ENCODE data around the gene SLIT3.

Gene SLIT3

DNA sequence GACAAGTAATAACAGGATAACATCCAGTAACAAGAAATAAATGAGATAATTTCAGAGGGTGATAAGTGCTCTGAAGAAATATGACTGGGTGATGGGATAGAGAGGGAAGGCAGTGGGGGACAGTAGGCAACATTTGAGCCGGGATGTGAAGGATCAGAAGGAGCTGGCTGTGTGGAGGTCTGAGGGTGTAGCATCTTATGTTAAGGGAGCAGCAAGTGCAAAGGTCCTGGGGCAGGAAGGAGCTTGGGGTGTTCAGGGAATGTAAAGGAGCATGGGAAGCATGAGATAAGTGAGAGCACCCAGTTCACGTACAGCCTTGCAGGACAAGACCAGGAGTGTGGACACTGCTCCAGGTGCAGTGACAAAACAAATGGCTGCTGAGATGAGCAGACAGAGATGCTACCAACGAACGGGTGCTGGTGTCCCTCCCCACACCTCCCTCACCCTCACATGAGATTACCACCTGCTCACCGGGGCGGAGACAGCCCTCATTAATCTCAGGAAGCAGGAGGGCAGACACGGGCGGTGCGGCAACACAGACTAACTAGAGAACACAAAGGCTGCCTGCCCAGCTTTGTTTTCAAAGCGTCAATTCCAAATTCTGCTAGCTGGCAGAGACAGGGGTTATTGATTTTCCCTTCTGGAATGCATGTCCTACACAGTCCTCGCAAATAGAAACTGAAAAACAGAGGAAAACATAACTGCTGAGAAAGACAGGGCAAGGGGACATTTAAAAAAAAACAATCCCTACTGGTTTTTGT is 423.6 kb downstream of the SLIT3 start:
- DNase-seq, result no peak

DNA sequence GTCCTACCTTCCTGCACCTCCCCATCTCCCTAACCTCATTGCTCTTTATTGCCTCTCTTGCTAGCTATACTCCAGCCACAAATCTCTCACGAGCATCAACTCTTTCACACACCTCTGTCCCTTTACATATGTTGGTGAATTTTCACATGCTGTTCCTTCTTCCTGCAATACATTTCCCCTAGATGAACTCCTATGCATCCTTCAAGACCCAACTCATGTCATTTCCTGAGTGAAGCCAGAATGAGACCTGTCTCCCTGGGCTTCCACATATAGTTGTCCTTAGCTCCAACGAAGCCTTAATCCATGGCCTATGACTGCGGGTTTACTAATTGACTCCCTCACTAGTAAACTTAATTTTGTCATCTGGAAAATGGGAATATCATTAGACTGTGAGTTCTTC is 424.5 kb downstream of the SLIT3 start:
- DNase-seq, result no peak

DNA sequence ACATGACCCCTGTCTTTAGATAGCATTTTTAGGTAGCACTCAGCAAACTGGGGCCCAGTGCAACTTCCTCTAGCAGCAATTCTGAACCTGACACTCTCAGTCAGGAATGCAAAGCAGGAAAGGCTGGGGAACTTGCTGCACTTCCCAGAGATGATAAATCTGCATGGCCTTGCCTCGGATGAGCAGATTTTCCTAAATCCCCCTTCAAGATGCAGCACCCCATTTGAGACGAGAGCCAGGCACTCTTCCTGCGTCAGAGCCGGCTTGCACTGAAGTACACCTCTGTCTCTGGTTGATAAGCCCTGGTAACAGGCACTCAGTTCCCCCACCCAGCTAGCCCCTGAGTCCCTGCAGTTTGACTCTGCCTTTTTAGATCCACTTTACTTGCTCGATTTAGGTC is 425.1 kb downstream of the SLIT3 start:
- no peak for DNase-seq

DNA sequence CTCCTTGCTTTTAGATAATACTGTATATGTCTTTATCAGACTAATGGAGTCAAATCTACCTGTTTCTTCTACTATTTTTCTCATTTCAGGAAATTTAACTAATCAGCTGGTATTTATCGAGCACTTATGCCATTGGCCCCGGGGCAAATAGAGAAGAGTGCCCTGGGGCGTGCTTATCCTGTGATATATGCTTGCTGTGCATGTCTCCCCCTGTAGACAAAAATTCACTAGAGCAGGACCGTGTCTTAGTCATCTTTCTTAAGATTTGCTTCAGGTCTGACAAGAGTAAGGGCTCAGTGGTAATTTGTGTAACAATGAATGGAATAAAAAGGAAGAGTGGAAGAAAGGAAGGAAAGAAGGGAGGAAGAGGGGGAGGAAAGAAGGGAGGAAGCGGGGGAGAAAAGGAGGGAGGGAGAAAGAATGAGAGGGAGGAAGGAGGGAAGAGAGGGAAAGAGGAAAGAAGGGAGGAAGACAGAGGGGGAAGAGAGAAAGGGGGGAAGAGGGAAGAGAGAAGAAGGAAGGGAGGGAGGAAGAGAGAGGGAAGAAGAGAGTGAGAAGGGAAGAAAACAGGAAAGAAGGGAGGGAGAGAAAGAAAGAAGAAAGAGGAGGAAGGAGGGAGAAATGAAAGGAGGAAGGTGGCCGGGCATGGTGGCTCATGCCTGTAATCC is 426.1 kb downstream of the SLIT3 start:
- no peak for DNase-seq

DNA sequence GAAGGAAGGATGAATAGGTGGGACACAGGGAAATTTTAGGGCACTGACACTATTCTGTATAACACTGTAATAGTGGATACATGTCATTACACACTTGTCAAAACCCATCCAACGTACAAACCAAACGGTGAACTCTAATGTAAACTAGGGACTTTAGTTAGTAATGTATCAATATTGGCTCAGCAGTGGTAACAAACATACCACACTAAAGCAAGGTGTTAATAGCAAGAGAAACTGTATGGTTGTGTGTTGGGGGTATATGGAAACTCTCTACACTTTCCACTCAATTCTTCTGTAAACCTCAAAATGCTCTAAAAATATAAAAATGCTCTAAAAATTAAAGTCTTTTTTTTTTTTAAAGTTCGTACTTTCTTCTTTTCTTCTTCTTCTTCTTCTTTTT is 428.7 kb downstream of the SLIT3 start:
- DNase-seq, result no peak

DNA sequence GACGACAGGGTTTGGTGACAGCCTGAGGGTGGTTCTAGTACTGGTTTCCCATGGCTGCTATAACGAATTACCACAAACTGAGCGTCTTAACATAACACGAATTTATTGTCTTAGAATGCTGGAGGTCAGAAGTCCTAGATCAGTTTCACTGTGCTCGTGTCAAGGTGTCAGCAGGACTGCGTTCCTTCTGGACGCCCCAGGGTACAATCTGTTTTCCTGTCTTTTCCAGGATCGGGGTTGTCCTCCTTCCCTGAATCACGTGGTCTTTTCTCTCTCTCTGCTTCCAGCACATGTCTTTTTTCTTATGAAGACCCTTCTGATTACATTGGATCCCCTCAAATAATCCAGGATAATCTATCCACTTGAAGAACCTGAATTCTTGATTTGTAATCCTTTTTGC is 430.0 kb downstream of the SLIT3 start:
- DNase-seq, result no peak

DNA sequence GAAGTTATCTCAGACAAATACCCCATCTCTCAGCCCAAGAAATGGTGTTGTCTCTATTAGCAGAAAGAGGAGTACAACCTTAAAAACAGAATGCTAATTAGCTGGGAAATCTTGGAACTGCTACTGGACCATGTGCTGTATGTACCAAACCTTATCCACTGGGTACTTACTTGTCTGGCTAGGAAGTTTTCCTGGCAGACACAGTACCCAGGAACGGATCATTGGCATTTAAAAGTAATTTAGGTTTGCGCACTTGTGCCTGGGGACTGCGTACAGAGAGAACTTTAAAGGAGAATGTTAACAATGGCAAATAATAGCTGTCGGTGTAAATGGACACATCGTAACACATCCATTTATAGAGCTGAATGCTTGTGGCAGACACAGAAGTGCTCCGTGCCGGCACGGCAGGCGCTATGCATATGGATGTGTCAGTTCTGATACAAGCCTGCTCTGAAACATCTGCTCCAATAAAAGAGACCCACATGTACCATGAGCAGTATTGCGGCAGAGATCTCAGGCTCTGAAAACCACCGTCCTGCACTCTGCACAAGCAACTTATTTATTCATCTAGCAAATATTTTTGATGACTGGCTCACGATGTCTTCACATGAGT is 431.2 kb downstream of the SLIT3 start:
- no peak for DNase-seq

DNA sequence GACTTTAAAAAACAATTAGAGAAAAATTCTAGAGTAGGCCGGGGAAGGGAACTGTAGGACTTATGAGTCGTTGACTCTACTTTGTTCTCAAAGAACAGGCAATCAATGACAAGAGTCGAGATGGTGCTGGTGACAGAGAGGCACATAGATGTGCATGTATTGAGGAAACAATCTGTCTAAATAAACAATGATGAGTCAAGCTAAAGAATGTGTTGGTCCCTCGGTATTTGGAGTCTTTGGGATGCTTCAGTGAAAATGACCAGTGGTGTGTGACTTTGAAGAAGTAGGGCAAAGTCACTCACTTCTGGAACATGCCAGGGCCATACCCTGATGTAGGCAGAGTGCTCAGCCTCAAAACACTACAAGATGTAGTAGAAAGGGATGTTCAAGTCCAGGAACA is 433.7 kb downstream of the SLIT3 start:
- no peak for DNase-seq

DNA sequence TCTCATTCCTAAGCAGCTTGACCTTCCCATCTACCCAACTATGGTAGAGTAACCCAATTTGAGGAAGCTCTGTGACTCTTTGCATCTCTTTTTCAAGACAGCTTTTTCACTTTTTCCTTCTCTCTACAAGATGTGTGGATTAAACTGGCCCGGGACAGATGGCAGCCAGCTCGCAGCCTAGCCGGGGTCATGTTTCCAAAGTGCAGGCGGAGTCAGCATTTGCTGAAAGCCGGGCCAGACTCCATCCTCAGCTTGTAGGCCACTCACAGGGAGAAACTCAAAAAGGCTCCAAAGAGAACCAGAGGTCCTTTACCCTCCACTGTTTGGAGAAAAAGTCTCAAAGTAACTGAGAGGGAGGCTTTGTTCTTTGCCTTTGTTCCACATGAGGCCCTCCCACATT is 435.0 kb downstream of the SLIT3 start:
- no peak for DNase-seq

DNA sequence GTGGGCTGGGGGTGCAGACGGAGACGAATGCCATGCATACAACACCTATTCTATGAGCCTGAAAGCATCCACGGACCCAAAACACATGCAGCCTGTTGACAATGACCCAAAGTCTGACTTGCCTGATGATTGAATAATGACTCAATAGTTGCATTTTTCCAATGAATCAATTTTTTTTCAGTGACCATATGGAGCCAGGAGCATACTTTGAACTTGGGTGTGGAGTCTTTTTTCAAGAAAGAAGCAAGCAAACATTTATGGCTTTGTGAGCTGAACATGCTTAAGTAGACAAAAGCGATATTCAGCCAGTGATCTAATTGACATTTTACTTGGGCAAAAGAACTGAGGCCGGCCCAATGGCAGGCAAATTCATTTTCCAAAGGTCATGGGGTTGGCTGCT is 437.9 kb downstream of the SLIT3 start:
- no peak for DNase-seq

DNA sequence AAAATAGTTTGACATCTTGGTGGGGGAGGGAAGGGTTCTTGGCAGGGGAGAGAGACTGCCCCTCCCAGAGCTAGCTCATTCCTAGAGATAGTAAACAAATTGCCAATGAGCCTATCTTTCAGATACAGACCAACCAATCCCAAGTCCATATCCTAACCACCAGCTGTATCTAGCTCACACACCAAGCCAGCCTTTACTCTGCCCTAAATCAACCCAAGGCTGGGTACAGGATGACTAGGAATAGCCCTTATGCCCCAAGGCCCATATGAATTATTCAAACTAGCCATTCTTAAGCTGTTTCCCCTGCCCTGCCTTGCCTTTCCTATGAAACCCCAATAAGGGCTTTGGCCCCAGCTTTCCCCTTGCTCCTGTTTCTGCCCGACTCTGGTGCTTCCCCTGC is 440.4 kb downstream of the SLIT3 start:
- DNase-seq, result no peak

DNA sequence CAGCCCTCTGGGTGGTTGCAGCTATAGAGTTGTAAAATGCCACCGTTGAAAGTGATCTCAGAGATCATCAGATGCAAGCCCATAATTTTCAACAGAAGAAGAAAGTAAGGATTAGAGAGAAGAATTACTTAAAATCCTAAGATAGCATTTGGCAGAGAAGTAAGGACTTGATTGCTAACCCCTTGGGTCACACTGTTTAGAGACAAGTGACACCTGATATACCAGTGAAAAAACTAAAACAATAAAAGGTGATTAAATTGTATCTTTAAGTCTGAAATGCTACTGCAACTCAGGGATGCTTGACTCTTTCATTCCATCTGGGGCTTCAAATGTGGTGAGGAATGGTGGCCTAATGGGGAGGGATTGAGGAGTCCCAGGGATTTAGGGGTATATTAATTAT is 440.9 kb downstream of the SLIT3 start:
- no peak for DNase-seq

DNA sequence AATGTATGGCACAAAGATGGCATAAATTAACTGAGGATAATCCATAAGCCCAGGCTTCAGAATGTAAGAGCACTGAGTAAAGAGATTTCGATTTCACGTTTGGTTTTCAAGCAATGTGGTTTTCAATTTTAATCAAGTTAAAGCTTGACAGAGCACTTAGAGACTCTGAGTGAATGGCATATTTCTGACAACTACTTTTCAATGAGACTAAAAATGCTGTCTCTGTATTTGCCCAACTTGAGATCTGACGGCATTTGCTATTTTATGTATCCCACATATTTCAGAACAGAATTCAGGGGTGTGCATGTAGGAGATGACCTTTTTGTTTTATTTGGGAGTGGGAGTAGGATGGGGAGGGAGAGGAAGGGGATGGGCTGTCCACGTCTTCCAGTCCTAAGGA is 441.5 kb downstream of the SLIT3 start:
- DNase-seq, result no peak

DNA sequence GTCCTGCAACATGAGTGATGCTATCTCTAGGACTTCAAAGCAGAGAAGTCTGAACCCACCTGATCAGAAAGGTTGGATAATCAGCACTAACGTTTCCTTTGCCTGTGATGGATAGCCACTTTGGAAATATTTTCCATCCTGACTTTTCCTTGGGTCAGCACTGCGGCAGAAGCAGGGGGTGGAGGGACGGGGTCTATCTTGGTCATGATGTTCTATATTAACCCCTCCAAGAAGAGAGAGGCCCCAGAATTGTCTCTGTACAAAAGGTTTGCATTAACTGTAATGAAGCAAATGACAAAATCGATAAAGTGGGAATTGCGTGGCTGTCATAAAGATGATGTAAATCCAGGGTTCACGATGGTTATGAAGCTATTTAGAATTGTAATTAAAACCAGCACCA is 441.9 kb downstream of the SLIT3 start:
- no peak for DNase-seq

DNA sequence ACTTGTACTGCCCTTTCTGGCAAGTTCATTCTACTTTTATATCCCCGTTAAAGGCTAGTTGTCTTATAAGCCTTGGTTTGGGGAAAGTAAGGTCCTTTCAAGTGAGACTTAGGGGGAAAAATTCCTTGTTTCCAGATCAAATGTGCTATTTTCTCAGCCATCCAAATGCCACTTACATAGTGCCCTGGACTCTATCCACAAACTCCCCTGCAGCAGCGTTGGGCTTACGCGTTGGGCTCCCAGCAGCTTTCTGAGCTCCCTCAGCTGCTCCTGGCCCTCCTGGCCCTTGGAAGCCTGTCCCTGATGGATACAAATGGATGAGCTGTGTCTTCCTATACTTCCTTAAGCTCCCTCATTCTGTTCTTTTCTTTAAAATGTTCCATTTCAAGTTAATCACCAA is 442.6 kb downstream of the SLIT3 start:
- no peak for DNase-seq

DNA sequence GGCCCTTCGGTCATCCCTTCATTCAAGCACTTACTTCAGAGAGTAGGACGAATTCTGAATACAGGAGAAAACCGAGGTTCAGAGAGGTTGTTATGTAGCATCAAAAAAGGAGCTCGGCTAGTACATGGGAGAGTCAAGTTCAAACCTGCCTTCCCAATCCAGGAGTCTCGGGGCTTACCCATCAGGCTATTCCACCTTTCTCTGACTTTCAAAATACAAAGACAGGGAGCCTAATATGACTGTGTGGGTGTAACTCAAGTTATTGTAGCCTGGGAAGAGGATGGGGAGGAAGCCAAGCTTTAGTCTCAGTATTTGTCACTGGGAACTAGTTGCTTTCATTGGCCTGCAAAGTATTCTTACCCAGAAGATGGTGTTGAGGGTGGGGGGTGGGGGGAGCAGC is 447.0 kb downstream of the SLIT3 start:
- DNase-seq, result no peak

DNA sequence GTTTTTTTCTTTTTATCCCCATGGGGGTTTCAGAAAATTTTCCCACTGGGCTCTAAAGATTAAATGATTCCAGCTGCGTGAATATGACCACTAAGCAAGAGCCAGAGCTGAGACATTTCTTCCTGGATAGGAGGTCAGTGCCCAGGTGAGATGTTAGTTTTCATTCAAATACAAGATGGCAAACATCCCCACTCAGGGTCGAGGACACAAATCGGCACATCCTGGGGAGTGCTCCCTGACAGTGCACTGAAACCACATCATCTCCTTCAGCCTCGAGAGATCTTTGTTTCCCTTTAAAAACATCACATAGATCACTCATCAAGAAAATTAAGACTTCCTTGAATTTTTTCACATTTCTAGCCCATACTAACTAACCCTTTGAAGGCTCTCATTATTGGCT is 448.6 kb downstream of the SLIT3 start:
- DNase-seq, result no peak

DNA sequence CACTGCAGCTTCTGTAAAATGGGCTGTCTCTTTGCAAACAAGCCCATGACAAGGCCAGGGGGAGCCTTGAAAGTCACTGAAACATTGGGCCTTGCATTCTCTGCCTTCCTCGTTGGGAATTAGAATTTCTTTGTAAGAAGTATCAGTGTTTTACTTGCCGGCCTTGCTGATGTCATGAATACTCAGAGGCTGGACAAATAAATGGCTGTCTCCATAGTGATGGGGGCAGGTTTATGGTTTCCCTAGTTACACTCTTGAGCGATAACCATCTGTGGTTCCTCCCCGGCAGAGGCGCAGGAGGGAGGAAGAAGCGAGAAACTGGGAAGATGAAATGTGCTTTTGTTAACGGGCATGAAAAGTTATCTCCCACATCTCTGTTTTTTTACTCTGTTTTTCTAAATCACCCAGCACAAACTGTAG is 449.0 kb downstream of the SLIT3 start:
- peak; percentile 10 for DNase-seq

DNA sequence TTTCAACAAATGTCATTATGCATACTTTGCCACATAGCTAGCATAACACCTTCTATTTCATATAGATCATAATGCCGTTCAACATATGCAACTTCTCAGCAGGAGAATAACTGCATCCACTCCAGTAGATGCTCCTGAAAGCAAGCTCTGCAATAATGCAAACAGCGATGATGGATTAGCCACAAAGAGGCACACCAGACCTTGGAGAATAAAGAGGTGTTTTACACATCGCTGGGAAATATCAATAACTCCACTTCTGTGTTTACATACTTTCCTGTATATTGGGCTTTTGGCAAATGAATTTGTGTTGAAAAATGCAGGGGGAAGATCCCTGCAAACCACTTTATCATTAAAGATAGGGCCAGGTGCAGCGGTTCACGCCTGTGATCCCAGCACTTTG is 450.3 kb downstream of the SLIT3 start:
- no peak for DNase-seq

DNA sequence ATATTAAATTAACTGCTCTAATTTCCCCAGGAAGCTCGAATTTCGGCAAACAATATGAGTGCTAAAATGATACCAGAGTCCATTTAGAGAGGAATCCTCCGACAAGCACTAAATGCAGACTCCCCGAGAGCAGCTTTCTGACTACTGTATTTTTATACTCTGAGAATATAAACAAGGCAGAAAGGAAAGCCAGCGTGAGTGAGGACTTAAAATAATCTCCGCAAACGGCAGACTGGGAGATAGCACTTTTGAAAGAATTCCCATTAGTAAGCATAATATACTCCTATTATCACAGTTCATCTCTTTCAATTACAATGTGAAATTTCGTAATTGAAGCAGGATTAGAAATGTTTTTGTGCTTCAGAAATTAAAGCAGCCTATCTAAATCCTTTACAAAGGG is 452.4 kb downstream of the SLIT3 start:
- no peak for DNase-seq

DNA sequence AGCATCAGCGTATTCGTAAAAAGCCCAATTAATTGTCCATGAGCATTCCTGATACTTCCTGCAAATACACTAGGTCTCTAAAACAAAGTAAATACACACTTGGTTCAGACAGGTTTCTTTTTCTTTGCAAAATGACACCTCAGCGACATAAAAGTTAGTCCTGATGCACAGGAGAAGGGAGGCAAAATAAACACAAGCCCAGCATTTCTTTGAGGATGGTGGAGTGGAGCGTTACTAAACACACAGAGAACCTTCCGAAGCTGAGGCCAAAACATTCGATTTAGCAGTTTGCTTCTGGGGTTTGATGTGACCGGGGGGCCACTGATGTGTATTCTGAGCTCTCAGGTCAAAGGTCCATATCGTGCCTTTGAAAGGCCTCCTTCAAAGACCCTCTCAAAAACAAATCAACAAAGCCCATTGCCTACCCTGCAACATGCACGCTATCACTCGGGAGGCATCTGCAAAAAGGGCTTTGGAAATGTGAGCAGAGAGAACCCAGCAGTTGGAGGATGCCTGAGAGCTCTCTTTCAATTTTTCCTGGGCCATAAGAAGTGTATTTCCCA is 453.3 kb downstream of the SLIT3 start:
- no peak for DNase-seq

DNA sequence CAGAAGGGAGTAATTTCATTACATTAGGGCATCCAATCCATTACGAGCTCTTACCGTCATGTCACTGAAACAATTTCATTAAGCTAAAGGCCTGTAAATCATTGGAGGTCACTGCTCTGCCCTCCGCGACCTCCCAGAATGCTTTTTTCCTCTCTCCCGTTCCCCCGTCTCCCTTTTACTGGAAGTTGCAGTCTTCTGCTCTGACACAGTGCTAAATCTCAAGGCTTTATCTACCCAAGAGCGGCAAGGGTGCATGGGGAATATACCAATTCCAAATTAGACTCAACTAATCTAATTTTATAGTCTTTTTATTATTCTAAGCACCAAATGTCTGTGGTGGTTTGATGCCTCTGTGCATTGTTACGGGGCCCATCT is 456.0 kb downstream of the SLIT3 start:
- no peak for DNase-seq

DNA sequence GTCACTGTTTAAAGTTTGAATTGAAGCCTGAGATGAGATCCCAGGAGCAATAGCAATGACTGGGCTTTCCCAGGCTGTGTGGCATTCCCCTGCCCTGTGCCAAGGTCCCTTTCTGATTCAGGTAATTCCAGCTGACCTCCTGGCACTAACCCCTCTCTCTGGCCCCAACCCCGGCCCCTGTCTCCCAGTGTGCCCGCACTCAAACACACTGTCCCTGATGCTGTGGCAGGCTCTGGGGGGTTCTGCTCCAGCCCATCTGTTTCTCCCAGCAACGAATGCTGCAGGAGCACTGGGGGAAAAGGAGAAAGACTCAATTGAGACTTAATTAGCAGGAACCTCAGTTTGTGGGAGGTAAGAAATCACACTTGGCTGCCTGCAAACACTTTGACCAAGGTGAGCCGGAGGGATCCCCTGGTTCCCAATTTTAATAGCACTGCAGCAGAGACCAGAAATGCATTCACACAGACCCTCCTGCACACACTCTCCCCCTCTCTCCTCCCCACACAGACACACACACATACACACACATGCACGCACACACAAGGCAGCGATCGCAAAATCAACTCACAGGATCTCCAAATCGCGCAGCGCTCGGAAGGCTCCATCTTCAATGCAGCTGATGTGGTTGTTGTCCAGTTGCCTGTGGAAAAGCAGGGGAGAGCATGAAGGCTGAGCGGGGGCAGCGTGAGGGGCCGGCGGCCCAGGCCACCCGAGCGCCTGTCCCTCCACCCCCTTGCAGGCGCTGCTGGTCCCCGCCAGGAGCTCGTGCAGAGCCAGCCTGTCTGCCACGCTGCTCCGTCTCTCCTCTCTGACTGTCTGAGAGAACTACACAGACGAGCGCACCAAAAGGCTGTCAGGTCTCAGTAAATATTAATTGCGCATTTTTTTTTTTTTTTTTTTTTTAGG is 456.7 kb downstream of the SLIT3 start:
- DNase-seq, result no peak
